ENCODE measurements around the gene ANKFY1. TPM values are rescaled to one million over a fixed set of nuclear protein-coding genes. Genes with fewer than 3 reads are reported as not detected.

Gene ANKFY1
- total and polyA plus RNA-seq, 9 donors, result 13.7 to 65.1 (median 45.7) TPM

GRCh38 chr17:4173781-4174180, 90.0 kb downstream of the ANKFY1 start:
- 94 to 99% (median 96%) methylated on average over 7 of the region's 7 CpGs for WGBS, 3 donors
- H3K9me3 ChIP-seq, result no peaks in the 10 kb centered on the region
- H3K4me1 ChIP-seq (ENCODE audit: insufficient read depth), result no peaks in the 10 kb centered on the region
- H3K27ac ChIP-seq, result no peak overlapping the region
- H3K36me3 ChIP-seq, result no peaks in the 10 kb centered on the region
- DNase-seq, result no peak
- H3K27me3 ChIP-seq, result no peaks in the 10 kb centered on the region
- no peak overlapping the region for H3K4me3 ChIP-seq
- intact Hi-C loops (cut with DNase I), result no loop called here
- TF ChIP-seq POLR2A (IDR thresholded peaks at IDR 0.05) (no peak), CTCF (IDR thresholded peaks at IDR 0.05) (no peak), EP300 (IDR thresholded peaks at IDR 0.05) (no peak)

DNA sequence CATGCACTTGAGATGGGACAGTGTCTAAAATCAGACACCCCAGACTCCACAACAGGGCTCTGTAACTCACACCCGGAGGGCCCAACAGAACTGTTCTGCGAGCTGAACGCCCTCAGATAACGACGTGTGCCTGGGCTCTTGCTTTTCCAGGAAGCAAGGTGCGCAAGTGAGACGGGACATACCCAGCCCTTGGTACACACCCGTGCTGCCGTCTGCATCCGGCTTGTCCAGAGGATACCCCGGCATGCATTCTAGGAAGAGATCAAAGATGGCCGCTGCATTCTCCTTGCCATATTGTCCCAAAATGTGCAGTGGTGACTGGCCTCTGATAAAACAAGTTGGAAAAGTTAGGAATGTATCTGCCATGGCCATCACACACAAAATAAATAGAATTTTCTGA, 91.4 kb downstream of the ANKFY1 start:
- Histone ChIP-seq H3K36me3 (no peaks in the 10 kb centered on the region), H3K9me3 (no peaks in the 10 kb centered on the region), H3K4me3 (no peak overlapping the region), H3K27ac (no peak overlapping the region), H3K4me1 (ENCODE audit: insufficient read depth) (no peaks in the 10 kb centered on the region), H3K27me3 (no peaks in the 10 kb centered on the region)
- no peak for DNase-seq
- WGBS, 3 donors, result 92 to 94% (median 93%) methylated on average over 12 of the region's 12 CpGs
- intact Hi-C loops (cut with DNase I), result no loop called here
- no peak for TF ChIP-seq POLR2A (IDR thresholded peaks at IDR 0.05)
- TF ChIP-seq EP300 (IDR thresholded peaks at IDR 0.05), result no peak
- no peak for TF ChIP-seq CTCF (IDR thresholded peaks at IDR 0.05)

DNA sequence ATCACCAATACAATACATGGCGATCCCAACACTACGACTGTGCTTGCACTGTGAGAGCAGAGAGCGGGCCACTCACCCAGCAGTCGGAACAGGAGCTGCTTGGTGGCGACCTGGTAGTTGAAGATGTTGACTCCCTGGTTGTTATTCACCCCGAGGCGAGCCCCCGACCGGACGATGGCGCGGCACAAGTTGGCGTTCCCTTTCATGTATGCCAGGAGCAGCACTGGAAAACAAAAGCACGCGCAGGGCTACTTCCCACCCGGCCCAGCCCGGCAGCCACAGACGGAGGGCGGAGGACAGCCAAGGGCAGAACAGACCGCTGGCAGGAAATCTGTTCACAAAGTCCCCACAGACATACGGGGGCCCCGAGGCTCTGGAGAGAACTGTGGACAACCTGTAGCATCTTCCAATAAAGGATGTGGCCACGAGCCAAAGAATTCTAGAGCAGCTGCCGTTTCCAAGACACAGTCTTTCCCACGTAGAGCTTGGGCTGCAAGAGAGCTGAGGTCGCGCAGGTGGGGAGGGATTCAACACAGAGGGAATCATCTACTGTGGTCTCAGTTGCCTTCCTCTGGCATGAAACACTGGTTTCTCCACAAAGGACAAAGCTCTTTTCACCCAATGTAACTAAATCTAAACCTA, 93.0 kb downstream of the ANKFY1 start:
- Histone ChIP-seq H3K27me3 (no peaks in the 10 kb centered on the region), H3K4me1 (ENCODE audit: insufficient read depth) (no peaks in the 10 kb centered on the region), H3K36me3 (no peaks in the 10 kb centered on the region), H3K27ac (no peak overlapping the region), H3K9me3 (no peaks in the 10 kb centered on the region), H3K4me3 (no peak overlapping the region)
- TF ChIP-seq CTCF (IDR thresholded peaks at IDR 0.05), result no peak
- TF ChIP-seq EP300 (IDR thresholded peaks at IDR 0.05), result no peak
- no peak for TF ChIP-seq POLR2A (IDR thresholded peaks at IDR 0.05)
- intact Hi-C loops (cut with DNase I), result no loop called here
- DNase-seq, result no peak
- 86 to 89% (median 87%) methylated on average over 26 to 27 of the region's 27 CpGs for WGBS, 3 donors

GRCh38 chr17:4167786-4168185, 96.0 kb downstream of the ANKFY1 start:
- TF ChIP-seq CTCF (IDR thresholded peaks at IDR 0.05) (no peak), POLR2A (IDR thresholded peaks at IDR 0.05) (no peak), EP300 (IDR thresholded peaks at IDR 0.05) (no peak)
- Histone ChIP-seq H3K4me1 (ENCODE audit: insufficient read depth) (no peaks in the 10 kb centered on the region), H3K4me3 (no peak overlapping the region), H3K27me3 (no peaks in the 10 kb centered on the region), H3K36me3 (no peaks in the 10 kb centered on the region), H3K9me3 (no peaks in the 10 kb centered on the region), H3K27ac (no peak overlapping the region)
- 87 to 91% (median 90%) methylated on average over 12 of the region's 12 CpGs for WGBS, 3 donors
- DNase-seq, result no peak
- intact Hi-C loops (cut with DNase I), result no loop called here
